GM19438 (cell line): ENCODE data around the gene CPE.

Source experiments
- ATAC-seq: cut with Tn5 transposase; IDR thresholded peaks from one replicate; pipeline ENCODE4 v1.9.1; 2021; ENCODE audit warnings: low read depth; ENCODE audit not compliant: unreplicated experiment

The CPE gene

GRCh38 chr4:165541851-165542459 lies 163.1 kb downstream of the CPE start:
- ATAC-seq = no peak

GRCh38 chr4:165542476-165542875 lies 163.7 kb downstream of the CPE start:
- ATAC-seq = no peak
